ENCODE data around the gene MAP3K21. TPM values are rescaled to one million over a fixed set of nuclear protein-coding genes. Genes with fewer than 3 reads are reported as not detected.

The MAP3K21 gene
- total and polyA plus RNA-seq, 9 of the 15 experiments (the other 6 are each of a cell fraction or from before 2014, with no cell fraction given) = 0.23 to 0.86 (median 0.49) TPM

- no peaks in the 10 kb centered on the region for H3K79me2 ChIP-seq (ENCODE audit: control insufficient read depth, insufficient read depth, low read length)
- no peaks in the 10 kb centered on the region for H3K9me3 ChIP-seq (replicated peaks; ENCODE audit: control insufficient read depth, insufficient read depth, low read depth, low read length)
- H3K4me1 ChIP-seq (replicated peaks in 1 of 2; ENCODE audit: control insufficient read depth in 2 of 2, insufficient read depth in 2 of 2, low read length in 2 of 2) = no peaks in the 10 kb centered on the region
- FAIRE-seq (peak; percentile 58), ATAC-seq (no peak), DNase-seq (ENCODE audit: extremely low read depth in 1 of 4, low spot score in 3 of 4) (no peak)
- ChIA-PET POLR2A (no interaction called here), CTCF (ENCODE audit: low intra/inter-chr PET ratio) (no interaction called here)
- intact Hi-C loops (cut with micrococcal nuclease) = no loop called here
- no peak overlapping the region for H3K9ac ChIP-seq (ENCODE audit: insufficient read depth in 1 of 2, low read depth in 2 of 2, low read length in 2 of 2)
- H3K36me3 ChIP-seq (ENCODE audit: control insufficient read depth, insufficient read depth, low read length) = no peaks in the 10 kb centered on the region
- no peaks in the 10 kb centered on the region for H4K20me1 ChIP-seq (replicated peaks; ENCODE audit: control insufficient read depth, insufficient read depth, low read length)
- BruUV-seq (replicated peaks) = no TSS peak
- no peak overlapping the region for H3K4me2 ChIP-seq (ENCODE audit: insufficient read depth, low read length)
- H3K27me3 ChIP-seq (ENCODE audit: control insufficient read depth in 2 of 2, insufficient read depth in 2 of 2, low read length in 2 of 2) = peaks cover 0 to 12% of the 10 kb centered on the region in 2 experiments; a peak in 2 of 5 replicates
- 2% methylated on average over 2 of the region's 2 CpGs for WGBS (ENCODE audit: insufficient coverage, low coverage, missing lambda C conversion rate)
- H3K9me1 ChIP-seq (ENCODE audit: control insufficient read depth, insufficient read depth, low read length) = no peaks in the 10 kb centered on the region
- no peak overlapping the region for H3K4me3 ChIP-seq
- H2AFZ ChIP-seq (ENCODE audit: low read depth, low read length) = no peak overlapping the region
- in situ Hi-C loops (cut with MboI) = loop anchor here (25.0 kb wide), 1 partner anchor 680 kb away; no protein-coding TSS in a partner anchor
- H3K27ac ChIP-seq (ENCODE audit: extremely low read depth, low read depth, low read length) = no peak overlapping the region
- TF ChIP-seq KHSRP (IDR thresholded peaks at IDR 0.05) (no peak), FIP1L1 (IDR thresholded peaks at IDR 0.05; ENCODE audit: low read depth, low read length, poor library complexity, severe bottlenecking) (no peak), ZKSCAN3 (CRISPR knock-in tag; IDR thresholded peaks at IDR 0.05) (no peak), TAF1 (IDR thresholded peaks at IDR 0.05; ENCODE audit: control insufficient read depth, extremely low read depth, insufficient read depth, low read length, severe bottlenecking) (no peak), RB1 (IDR thresholded peaks at IDR 0.05; ENCODE audit: low read depth) (no peak), E2F5 (CRISPR knock-in tag; IDR thresholded peaks at IDR 0.05) (no peak), SMARCA5 (IDR thresholded peaks at IDR 0.05) (no peak), PHTF2 (CRISPR knock-in tag; IDR thresholded peaks at IDR 0.05) (no peak), CREM (IDR thresholded peaks at IDR 0.05; ENCODE audit: low read depth) (no peak), ADNP (tag; IDR thresholded peaks at IDR 0.05) (no peak), MITF (IDR thresholded peaks at IDR 0.05) (no peak), TEAD4 (IDR thresholded peaks at IDR 0.05; ENCODE audit: low read length) (no peak), TEAD4 (CRISPR knock-in tag; IDR thresholded peaks at IDR 0.05; ENCODE audit: borderline replicate concordance) (no peak), VEZF1 (CRISPR knock-in tag; IDR thresholded peaks at IDR 0.05) (no peak)
Observed at GRCh38 chr1:233381806-233382205, 54.3 kb downstream of the MAP3K21 start.
